Ishikawa (cell line): ENCODE data around the gene UNC5B.

Source experiments
- CEBPB ChIP-seq: IDR thresholded peaks from 2 replicates; pipeline ENCODE4 v1.6.1; 2012
- EP300 ChIP-seq: IDR thresholded peaks from 2 replicates; pipeline ENCODE4 v1.6.1; 2012; ENCODE audit warnings: borderline replicate concordance
- FOXM1 ChIP-seq: IDR thresholded peaks from 2 replicates; pipeline ENCODE4 v1.6.1; 2012; ENCODE audit warnings: low read depth, borderline replicate concordance
- RAD21 ChIP-seq: IDR thresholded peaks from 2 replicates; pipeline ENCODE4 v1.6.1; 2012; ENCODE audit warnings: low read depth
- REST ChIP-seq: IDR thresholded peaks from 2 replicates; pipeline ENCODE4 v1.6.1; 2012; ENCODE audit warnings: low read depth, mild to moderate bottlenecking
- TAF1 ChIP-seq: IDR thresholded peaks from 2 replicates; pipeline ENCODE4 v1.6.1; 2012; ENCODE audit warnings: low read depth, mild to moderate bottlenecking
- USF1 ChIP-seq: IDR thresholded peaks from 2 replicates; pipeline ENCODE4 v1.6.1; 2012

- no peak for TF ChIP-seq FOXM1
- no peak for TF ChIP-seq RAD21
- TF ChIP-seq EP300, result no peak
- no peak for TF ChIP-seq CEBPB
- TF ChIP-seq REST, result no peak
- no peak for TF ChIP-seq USF1
- no peak for TF ChIP-seq TAF1
Measured at GRCh38 chr10:71258446-71259145, 46.2 kb downstream of the UNC5B start.
